ACHN (cell line): Measurements from ENCODE around the gene ARHGEF25.

Experiments used
- DNase-seq: peaks from one replicate; pipeline ENCODE4 v3.0.0-alpha.2; 2015
- in situ Hi-C: cut with HindIII; loops from 2 replicates; pipeline ENCODE4 v1.10.0; 2017; ENCODE audit warnings: low sequenced_read_pairs, low pct_ligation_motif_present, low pct_unique_long_range_greater_than_20kb

Gene ARHGEF25

DNA sequence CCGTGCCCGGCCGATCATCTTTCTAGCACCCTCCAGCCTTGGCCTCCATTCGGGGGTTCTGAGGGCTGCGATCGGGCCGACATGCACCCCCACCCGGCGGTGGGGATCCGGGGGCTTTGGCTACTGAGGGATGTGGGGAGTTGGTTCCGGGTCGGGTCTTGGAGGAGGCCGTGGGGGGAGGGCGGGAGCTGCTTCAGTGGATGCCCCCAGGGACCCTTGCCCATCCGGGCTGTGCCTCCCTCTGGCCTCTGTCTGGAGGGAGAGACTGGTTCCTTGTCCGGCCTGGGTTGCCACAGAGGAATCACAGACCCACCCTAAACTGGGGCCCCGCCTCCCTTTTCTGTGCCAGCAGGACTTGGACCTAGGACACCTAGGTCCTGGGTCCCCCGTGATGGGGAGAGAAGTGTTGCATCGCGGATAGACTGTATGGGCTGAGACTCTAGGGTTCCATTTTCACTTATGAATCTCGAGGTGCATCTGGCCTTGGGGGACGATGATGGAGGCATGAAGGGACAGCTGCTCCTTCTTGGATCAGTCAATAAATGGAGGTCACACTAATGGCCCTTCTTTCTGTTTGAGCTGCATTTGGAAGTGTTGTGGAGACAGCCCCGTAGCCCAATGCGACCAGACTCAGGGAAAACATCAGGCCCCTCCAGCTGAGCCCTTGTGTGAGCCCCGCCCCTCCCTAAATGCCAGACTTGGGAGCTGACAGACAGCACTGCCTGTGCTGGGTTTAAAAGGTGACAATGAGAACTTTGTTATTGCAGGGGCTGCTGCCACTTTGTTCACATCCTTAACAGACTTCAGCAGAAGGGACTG is 6.0 kb upstream of the ARHGEF25 start:
- in situ Hi-C loops, result no loop called here
- peak; percentile 32 for DNase-seq

DNA sequence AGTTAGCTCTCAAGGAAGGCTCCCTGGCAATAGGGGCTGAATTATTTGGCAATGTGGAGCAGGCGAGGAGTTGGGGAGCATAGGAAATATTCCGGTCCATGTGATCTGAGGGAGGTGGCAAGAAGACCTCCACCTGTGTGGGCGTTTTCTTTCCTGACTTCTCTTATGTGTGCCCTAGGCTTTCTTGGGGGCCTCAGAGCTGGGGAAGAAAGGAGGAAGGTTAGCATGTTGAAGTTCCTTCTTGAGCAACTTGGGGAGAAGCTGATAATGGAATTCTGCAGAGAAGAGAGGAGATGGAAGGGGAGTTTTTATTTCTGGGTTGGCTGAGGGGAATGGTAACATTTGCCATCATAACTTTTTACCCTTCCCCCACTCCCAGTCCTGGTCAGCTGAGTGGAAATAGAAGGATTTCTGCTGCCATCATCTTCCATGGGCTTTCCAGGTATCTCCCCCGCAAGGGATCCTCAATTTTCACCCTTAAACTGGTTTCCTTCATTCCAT is 5.4 kb upstream of the ARHGEF25 start:
- in situ Hi-C loops, result no loop called here

DNA sequence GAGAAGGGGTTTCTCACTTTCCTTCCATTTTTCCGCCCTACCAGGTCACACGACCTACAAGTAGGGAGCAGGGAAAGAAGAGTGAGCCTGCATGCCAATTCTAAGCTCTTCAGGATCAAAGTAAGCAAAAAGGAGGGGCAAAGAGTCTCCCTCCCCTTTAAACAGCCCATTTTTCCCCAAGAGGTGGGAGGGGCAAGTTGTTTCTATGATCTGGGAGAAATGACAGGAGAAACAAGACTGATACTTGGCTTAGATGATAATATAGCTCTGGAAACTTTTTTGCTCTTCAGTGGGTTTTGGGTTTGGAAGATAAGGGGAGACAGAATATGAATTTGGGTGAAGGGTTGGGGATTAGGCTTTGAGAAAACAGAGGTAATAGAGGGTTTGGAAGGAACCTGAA is 4.8 kb upstream of the ARHGEF25 start:
- in situ Hi-C loops, result no loop called here
- DNase-seq, result no peak

More for the DNA sequence above, 5.4 kb upstream of the ARHGEF25 start:
- DNase-seq, result no peak

DNA sequence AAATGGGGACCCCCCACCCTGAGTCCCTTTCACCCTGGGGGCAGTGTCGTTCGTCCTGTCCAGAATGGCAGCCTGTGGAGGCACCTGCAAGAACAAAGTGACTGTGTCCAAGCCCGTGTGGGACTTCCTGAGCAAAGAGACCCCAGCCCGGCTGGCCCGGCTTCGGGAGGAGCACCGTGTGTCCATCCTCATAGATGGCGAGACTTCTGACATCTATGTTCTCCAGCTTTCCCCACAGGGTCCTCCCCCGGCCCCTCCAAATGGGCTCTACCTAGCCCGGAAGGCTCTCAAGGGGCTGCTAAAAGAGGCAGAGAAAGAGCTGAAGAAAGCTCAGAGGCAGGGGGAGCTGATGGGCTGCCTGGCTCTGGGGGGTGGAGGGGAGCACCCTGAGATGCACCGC is 4.4 kb upstream of the ARHGEF25 start:
- in situ Hi-C loops, result no loop called here

DNA sequence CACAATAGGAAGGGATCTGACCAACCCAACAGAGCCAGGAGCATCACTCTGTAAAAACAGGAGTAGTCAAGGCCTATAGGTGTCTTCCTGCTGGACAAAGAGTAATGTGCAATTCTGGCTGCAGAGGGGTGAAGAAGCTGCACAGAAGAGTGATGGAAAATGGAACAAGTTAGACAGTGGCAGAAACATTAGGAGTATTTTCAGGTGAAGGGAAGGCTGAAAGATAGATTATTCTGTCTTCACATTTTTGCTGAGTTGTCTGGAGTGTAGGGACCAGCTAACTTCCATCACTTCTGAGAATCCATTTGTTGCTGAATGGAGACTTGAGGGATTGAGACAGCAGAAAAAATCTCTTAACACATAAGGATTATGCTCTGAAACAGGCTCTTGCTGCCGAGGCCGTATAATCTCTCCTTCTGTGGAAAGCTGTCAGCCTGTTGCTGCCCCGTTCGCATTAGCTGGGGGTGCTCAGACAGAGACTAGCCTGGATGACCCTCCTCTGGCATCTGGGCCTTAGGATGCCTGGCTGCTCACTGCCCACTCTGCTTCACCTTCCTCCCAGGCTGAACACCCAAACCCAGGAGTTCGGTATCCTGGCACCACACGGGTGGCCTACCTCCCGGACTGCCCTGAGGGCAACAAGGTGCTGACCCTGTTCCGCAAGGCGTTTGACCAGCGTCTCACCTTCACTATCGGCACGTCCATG is 3.1 kb upstream of the ARHGEF25 start:
- in situ Hi-C loops, result no loop called here
- DNase-seq, result no peak

More for the DNA sequence above, 4.4 kb upstream of the ARHGEF25 start:
- no peak for DNase-seq

DNA sequence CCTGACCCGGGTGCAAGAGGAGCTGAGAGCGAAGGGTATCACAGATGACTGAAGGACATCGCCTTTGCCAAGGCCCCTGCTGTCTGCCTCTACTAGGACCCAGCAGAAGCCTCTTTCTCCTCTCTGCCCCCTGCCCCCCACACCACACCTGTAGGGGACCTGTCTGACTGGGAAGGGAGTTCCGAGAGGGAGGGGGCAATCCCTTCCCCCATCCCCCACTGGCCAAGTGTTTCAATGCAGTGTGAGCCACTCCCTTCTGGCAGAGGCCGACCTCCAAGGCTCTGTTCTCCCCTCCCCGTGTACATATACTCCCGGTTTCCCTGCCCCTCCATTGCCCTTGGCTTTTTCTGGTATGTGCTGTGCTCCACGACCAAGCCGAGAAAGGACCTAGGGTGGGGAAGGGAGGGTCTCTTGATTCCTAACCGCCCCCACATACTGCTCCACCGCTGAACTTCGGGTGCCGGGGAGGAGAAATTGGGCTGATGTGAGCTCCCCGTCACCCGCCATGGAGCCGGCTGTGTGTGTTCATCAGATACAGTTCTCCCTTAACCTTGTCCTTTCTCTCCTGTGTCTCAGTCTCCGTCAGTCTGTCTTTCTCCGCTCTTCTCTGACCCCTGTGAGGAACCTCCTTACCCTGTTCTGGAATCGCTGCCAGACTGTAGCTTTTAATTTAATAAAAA is 2.0 kb upstream of the ARHGEF25 start:
- in situ Hi-C loops, result no loop called here
- DNase-seq, result no peak

GRCh38 chr12:57609781-57610553 is 1.3 kb upstream of the ARHGEF25 start:
- in situ Hi-C loops, result no loop called here
- DNase-seq, result no peak

DNA sequence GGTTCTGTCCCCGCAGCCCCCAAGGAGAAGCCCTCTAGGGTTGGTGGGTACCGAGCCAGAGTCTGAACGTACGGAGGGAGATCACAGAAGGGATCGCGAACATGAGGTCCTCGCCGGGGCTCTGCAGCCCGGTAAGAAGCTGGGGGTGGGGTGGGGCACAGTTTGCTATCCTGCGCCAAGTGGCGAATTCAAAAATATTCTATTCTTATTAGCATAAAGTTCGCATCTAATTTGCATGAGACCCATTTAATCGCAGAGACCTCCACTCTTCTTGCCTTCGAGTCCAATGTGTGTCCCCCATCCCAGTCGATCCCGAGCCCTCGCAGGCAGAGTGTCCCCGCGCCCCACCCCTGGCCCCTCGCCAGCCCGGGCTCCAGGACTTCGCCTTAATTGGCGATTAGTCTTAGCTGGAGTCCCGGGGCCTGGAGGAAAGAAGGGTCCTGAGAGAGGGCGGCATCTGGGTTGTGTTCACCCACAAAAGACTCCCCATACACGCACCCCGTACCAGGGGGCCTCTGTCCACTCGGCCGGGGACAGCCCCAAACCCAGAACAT is 604 bp upstream of the ARHGEF25 start:
- no peak for DNase-seq
- in situ Hi-C loops, result no loop called here

- no peak for DNase-seq
- in situ Hi-C loops, result no loop called here
Measured at GRCh38 chr12:57611827-57612710, 834 bp downstream of the ARHGEF25 start.

DNA sequence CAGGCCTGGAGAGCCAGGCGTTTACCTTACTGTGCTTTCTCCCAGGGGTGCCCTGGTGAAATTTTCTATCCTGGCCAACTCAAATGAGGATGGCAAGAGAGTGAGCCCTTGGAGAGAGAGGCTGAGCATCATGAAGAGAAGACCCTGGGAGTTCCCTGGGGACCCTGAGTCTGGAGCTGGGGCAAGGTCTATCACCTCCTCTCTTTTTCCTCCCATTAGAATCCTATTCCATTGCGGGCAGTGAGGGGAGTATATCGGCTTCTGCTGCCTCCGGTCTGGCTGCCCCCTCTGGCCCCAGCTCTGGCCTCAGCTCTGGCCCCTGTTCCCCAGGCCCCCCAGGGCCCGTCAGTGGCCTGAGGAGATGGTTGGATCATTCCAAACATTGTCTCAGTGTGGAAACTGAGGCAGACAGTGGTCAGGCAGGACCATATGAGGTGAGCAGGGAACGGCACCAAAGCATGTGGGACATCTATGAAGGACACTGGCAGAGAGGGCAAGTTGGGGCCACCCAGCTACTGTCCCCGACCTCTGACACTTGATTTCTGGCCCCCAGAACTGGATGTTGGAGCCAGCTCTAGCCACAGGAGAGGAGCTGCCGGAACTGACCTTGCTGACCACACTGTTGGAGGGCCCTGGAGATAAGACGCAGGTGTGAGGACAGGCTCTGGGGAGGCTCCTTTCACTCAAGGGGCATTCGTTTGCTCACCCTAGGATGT is 1.6 kb downstream of the ARHGEF25 start:
- DNase-seq, result no peak
- in situ Hi-C loops, result no loop called here

DNA sequence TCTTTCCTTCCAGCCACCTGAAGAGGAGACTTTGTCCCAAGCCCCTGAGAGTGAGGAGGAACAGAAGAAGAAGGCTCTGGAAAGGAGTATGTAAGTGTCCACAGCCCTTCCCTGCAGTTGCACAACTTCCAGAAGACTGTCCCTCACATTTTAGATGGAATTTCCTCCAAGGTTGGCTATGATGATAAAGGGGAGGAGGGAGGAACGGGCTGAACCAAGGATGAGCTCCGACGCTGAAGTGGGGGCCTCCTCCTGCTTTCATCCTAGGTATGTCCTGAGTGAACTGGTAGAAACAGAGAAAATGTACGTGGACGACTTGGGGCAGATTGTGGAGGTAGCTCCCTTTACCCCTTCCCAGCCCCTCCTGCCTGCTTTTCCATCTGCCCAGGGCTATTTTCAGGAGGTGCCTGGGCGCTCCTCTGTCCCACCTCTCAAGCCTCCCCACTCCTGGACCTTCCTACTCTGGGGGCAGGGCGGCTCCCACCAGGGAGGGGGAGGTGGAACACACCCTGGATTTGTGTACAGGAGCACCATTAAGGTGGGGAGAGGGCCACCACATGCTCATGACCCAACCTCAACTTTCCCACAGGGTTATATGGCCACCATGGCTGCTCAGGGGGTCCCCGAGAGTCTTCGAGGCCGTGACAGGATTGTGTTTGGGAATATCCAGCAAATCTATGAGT is 2.3 kb downstream of the ARHGEF25 start:
- DNase-seq, result no peak
- in situ Hi-C loops, result no loop called here

GRCh38 chr12:57614178-57614947 is 3.1 kb downstream of the ARHGEF25 start:
- in situ Hi-C loops, result no loop called here
- peak; percentile 14 for DNase-seq

DNA sequence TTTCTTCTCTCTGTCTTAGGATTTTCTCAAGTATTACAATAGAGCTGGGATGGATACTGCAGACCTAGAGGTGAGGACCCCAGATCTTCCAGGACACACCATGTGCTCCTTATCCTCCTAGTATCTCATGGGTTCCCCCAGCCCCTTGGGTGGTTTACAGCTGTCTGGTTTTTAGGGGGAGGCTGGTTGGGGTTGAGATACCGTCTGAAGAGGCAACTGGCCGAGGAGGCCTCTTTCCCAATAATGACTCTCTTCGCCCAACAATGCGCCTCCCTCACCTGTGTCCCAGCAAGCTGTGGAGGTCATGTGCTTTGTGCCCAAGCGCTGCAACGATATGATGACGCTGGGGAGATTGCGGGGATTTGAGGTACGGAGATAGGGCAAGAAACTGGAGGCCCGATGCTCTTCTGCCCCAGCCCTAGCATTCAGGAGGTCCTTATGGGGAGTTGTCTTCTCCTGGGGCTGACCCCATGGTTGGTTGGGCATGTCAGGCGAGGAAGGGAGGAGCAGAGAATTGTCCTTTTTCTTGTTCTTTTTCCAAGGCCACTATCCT is 3.8 kb downstream of the ARHGEF25 start:
- no peak for DNase-seq
- in situ Hi-C loops, result no loop called here

GRCh38 chr12:57615637-57616036 is 4.4 kb downstream of the ARHGEF25 start:
- DNase-seq, result no peak
- in situ Hi-C loops, result no loop called here

DNA sequence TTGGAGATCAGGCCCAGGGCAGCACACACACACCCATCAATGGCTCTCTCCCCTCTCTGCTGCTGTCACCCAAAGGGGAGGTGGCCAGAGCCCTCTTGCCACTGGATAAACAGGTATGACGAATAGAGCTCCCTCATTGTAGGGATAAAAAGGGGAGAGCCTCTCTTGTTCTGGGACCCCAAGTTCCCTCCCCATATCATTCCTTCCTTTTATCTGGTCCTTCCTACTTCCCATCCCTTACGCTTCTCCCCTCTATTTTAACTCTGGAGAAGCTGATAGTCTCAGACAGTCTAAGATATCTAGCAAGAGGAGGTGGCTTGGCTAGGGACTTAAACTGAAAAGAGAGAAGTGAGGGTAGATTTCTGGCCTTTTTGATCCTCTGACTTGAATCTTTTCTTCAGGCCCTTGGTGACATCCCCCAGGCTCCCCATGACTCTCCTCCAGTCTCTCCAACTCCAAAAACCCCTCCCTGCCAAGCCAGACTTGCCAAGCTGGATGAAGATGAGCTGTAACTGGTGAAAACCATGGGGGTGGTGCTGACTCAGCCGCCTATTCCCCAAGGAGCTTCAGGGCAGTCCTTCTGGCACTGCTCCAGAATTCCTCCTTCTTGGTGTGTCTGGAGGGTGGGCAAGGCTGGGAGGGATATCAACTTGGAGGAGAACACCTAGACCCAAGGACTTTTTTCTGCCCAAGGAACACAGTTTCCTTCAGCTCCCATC is 5.3 kb downstream of the ARHGEF25 start:
- peak; percentile 23 for DNase-seq
- in situ Hi-C loops, result no loop called here
